Activated CD4-positive, alpha-beta T cell treated with anti-CD3 and anti-CD28 coated beads, Interleukin-2, amount 10 ng/mL, durations not matched to agents 7 days and 5 days (primary cell): ENCODE measurements around the gene SDCBP2. TPM values are rescaled to one million over a fixed set of nuclear protein-coding genes. Genes with fewer than 3 reads are reported as not detected.

Experiments used
- CTCF ChIA-PET: fragments of 350-600 bp; sonication (Branson Sonifier 250); formaldehyde crosslinking; loops from one replicate; lab custom pipeline; 2021; ENCODE audit warnings: antibody characterized with exemption; lab: Charles Lee
- POLR2A ChIA-PET: fragments of 350-600 bp; sonication (Branson Sonifier 250); formaldehyde crosslinking; loops from one replicate; lab custom pipeline; 2021; ENCODE audit warnings: antibody characterized with exemption; lab: Charles Lee
- DNase-seq: peaks from one replicate; pipeline ENCODE4 v3.0.0-alpha.2; 2020
- H3K27ac Mint-ChIP-seq: one replicate; pipeline ENCODE4 v1.8.0; 2021; ENCODE audit warnings: mild to moderate bottlenecking, moderate library complexity, mixed read lengths
- H3K27me3 Mint-ChIP-seq: one replicate; pipeline ENCODE4 v1.8.0; 2021; ENCODE audit warnings: mixed read lengths
- H3K36me3 Mint-ChIP-seq: one replicate; pipeline ENCODE4 v1.8.0; 2021; ENCODE audit warnings: low read depth, mixed read lengths
- H3K4me1 Mint-ChIP-seq: one replicate; pipeline ENCODE4 v1.8.0; 2021; ENCODE audit warnings: mixed read lengths
- H3K4me3 Mint-ChIP-seq: one replicate; pipeline ENCODE4 v1.8.0; 2021; ENCODE audit warnings: mild to moderate bottlenecking, moderate library complexity, mixed read lengths
- H3K9me3 Mint-ChIP-seq: one replicate; pipeline ENCODE4 v1.8.0; 2021; ENCODE audit warnings: mixed read lengths
- total RNA-seq, 2 experiments: library from RNA; stranded (reverse); gene quantifications; one replicate each; pipeline ENCODE4 v1.2.3, GENCODE V29; 2021

Gene SDCBP2
- total RNA-seq, 2 experiments from 2014 or later = 1.4 to 2.2 TPM

GRCh38 chr20:1304710-1305515 is 24.0 kb downstream of the SDCBP2 start:
- ChIA-PET CTCF (interaction anchor here (0.6 to 1.1 kb wide), 2 partner anchors 8 to 184 kb away, joined by 5 read pairs; no protein-coding TSS in a partner anchor), POLR2A (no interaction called here)
- no peak for DNase-seq
- Mint-ChIP-seq H3K36me3 (peaks cover 6% of the 10 kb centered on the region), H3K4me3 (no peak overlapping the region), H3K9me3 (no peaks in the 10 kb centered on the region), H3K27ac (peak overlapping the region; percentile 31), H3K27me3 (no peaks in the 10 kb centered on the region), H3K4me1 (peaks cover 19% of the 10 kb centered on the region)

DNA sequence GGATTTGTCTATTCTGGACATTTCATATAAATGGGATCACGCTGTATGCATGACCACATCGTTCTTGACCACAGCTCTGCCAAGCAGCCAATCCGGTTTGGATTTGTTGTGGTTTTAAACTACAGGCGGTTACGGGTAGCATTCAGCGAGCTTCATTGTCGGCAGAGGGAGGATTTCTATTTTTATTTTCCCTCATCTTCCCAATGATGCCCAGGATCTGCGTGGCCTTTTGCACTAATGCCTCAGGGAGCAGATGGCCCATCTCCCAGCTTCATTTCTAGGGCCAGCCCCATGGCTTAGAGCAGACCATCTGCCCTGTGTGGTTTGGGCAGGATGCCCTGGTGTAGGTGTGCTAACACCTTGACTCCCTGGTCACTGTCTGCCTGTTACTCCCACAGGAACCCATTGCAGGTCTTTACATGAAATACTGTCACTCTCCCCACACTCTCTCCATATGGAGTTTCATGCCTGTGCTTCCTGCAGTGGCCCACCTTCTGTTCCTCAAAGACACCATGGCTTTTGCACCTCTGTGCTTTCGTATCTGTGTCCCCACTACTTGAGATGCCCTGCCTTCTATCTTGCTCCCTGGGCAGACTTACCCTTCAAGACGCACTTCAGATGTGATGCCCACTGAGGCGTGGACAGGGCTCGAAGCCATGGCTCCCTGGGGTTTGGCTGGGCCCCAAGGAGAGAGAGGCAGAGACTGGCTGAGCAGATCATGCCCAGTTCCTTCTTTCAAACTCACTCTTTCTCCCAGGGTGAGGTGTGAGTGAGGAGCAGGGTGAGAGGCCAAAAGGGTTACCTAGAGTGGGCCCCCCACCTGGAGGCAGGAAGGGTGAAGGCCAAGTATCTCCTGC is 26.0 kb downstream of the SDCBP2 start:
- Mint-ChIP-seq H3K27ac (no peak overlapping the region), H3K4me3 (no peak overlapping the region), H3K36me3 (peaks cover 12% of the 10 kb centered on the region), H3K4me1 (peaks cover 31% of the 10 kb centered on the region), H3K9me3 (no peaks in the 10 kb centered on the region), H3K27me3 (no peaks in the 10 kb centered on the region)
- POLR2A ChIA-PET = no interaction called here
- CTCF ChIA-PET = no interaction called here
- no peak for DNase-seq

DNA sequence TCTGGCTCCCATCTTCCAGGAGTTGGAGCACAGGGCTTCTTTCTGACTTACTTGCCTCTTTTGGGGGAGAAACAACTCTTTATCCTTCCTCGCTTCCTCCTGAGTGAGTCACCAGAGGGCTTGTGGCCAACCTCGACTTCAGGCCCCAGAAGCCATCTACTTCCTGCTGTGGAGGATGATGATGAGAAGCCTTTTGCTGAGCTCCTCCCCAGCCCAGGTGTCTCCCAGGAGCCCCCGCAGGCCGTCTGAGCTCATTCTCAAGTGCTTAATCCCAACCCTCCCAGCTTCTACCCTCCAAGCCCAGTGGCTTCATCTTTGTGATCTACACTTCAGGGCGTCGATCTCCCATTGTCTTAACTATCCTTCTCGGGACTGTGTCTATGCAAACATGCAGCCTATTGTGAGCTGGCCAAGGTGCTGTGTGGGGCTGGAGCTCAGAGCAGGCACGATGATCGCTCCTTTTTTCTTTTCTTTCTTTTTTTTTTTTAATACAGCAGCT is 27.9 kb downstream of the SDCBP2 start:
- peaks cover 33% of the 10 kb centered on the region for H3K4me1 Mint-ChIP-seq
- POLR2A ChIA-PET = interaction anchor here (0.7 kb wide), 1 partner anchor 1170 kb away, joined by 3 read pairs; no protein-coding TSS in a partner anchor
- H3K27me3 Mint-ChIP-seq = no peaks in the 10 kb centered on the region
- peak; percentile 74 for DNase-seq
- H3K27ac Mint-ChIP-seq = peak overlapping the region; percentile 94
- CTCF ChIA-PET = interaction anchor here (0.6 to 1.9 kb wide), 8 partner anchors 9 to 140 kb away, joined by 3 to 5 read pairs (median 3); no protein-coding TSS in a partner anchor
- H3K36me3 Mint-ChIP-seq = peaks cover 12% of the 10 kb centered on the region
- peak overlapping the region; percentile 67 for H3K4me3 Mint-ChIP-seq
- no peaks in the 10 kb centered on the region for H3K9me3 Mint-ChIP-seq

DNA sequence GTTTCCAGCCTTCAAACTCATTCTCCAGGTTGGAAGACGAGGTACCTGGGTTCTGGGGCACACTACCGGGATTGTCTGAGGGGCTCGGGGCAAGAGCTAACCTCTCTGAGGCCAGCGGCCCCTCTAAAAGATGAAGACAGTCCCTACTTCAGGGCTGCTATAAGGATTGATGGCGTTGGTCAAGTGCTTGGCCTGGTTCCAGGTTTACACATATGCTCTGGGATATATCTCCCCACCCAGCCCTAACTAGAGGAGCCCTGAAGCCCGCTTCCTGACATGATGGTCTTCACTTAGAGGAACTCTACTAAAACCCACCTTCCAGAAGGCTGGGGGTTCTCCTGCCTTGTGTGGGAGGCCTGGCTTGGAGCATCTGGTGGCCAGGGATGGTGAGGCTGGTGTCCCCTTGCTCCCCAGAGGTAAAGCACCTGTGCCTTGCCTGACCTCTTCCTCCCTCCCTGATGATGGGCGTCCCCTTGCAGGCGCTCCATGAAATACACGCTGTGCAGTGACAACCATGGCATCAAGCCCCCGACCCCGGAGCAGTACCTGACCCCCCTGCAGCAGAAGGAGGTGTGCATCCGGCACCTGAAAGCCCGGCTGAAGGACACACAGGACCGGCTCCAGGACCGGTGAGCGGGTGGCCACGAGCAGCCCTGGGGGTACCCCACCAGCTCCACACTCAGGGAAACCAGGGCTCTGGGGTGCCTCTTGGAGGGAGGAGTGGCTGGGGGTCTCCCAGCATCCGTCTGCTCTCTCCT is 28.7 kb downstream of the SDCBP2 start:
- Mint-ChIP-seq H3K27ac (peak overlapping the region; percentile 94), H3K27me3 (no peaks in the 10 kb centered on the region), H3K9me3 (no peaks in the 10 kb centered on the region), H3K36me3 (peaks cover 9% of the 10 kb centered on the region), H3K4me3 (peak overlapping the region; percentile 67), H3K4me1 (peaks cover 33% of the 10 kb centered on the region)
- ChIA-PET CTCF (interaction anchor here (0.6 to 1.9 kb wide), 6 partner anchors 10 to 907 kb away, joined by 3 to 5 read pairs (median 3); no protein-coding TSS in a partner anchor), POLR2A (no interaction called here)
- no peak for DNase-seq

DNA sequence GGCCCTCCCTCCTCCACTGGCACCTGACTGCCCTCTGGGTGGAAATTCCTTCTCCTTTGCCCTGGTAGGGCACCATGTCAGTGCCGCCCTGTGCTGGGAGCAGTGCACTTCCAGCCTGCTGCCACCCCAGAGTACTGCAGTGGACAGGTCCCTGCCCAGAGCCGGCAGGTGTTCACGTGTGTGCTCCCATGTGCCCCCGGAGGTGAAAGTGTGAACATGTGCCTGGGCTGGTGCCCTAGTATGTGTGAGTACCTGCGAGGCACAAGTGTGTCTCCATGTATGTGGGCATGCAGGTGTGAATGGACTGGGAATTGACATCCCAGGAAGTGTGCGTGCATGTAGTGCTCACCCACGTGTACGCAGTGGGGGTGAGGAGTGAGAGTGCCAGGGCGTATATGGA is 29.4 kb downstream of the SDCBP2 start:
- ChIA-PET CTCF (interaction anchor here (0.6 to 1.9 kb wide), 2 partner anchors 16 to 908 kb away, joined by 3 to 5 read pairs; no protein-coding TSS in a partner anchor), POLR2A (no interaction called here)
- Mint-ChIP-seq H3K27me3 (no peaks in the 10 kb centered on the region), H3K9me3 (no peaks in the 10 kb centered on the region), H3K4me3 (peak overlapping the region; percentile 18), H3K4me1 (peaks cover 33% of the 10 kb centered on the region), H3K36me3 (peaks cover 9% of the 10 kb centered on the region), H3K27ac (peak overlapping the region; percentile 72)
- peak; percentile 36 for DNase-seq

DNA sequence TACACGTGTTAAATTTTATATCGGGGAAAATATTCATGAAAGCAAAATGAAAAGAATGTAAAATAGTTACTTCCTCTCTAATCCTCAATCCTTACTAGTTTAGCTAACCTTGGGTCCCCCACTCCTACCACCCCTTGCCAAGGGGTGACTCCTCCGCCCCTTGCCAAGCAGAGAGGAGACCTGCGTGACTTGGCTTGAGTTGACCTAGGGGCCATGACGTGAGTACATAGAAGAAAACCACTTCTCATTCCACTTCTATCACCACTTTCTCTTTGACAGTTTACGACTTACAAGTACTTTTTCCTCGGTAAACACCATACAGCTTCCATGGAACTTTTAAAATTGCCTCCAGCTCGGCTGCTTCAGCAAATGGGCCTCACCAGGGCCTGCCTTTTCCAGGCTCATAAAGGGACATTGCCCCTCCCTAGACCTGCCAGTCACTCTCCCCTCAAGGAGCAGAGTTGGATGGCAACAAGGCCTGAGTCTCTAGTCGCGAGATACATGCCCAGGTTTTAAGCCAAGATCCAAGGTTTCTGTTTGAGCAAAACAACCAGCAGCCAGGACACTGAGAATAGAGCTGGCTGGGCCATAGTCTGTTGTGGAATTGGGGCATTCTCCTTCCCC is 29.9 kb downstream of the SDCBP2 start:
- CTCF ChIA-PET = interaction anchor here (0.7 to 1.8 kb wide), 4 partner anchors 9 to 140 kb away, joined by 3 to 5 read pairs (median 4); no protein-coding TSS in a partner anchor
- Mint-ChIP-seq H3K36me3 (peaks cover 9% of the 10 kb centered on the region), H3K27ac (peak overlapping the region; percentile 3), H3K27me3 (no peaks in the 10 kb centered on the region), H3K4me1 (peaks cover 33% of the 10 kb centered on the region), H3K4me3 (no peak overlapping the region), H3K9me3 (no peaks in the 10 kb centered on the region)
- no peak for DNase-seq
- POLR2A ChIA-PET = no interaction called here

DNA sequence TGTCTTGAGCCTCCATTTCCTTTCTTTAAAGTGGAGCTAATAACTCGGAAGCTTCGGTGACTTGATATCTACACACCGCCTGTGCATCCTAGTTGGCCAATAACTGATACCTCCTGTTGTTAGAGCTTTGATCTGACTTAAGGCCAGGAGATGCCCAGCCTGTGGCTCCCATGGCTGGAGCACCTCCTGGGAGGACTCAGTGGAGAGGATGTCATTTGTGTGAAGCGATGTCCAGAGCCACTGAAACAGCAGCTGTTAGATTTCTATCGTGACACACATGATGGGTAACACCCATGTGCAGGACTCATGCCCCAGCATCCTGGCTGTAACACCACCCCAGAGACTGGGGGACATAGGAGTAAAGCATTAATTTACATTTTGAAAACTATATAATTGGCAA is 30.8 kb downstream of the SDCBP2 start:
- peaks cover 9% of the 10 kb centered on the region for H3K36me3 Mint-ChIP-seq
- CTCF ChIA-PET = interaction anchor here (0.7 to 1.8 kb wide), 5 partner anchors 10 to 140 kb away, joined by 3 to 5 read pairs (median 4); no protein-coding TSS in a partner anchor
- H3K9me3 Mint-ChIP-seq = no peaks in the 10 kb centered on the region
- H3K4me1 Mint-ChIP-seq = peaks cover 33% of the 10 kb centered on the region
- no peak overlapping the region for H3K4me3 Mint-ChIP-seq
- DNase-seq = no peak
- no peaks in the 10 kb centered on the region for H3K27me3 Mint-ChIP-seq
- H3K27ac Mint-ChIP-seq = no peak overlapping the region
- POLR2A ChIA-PET = no interaction called here

DNA sequence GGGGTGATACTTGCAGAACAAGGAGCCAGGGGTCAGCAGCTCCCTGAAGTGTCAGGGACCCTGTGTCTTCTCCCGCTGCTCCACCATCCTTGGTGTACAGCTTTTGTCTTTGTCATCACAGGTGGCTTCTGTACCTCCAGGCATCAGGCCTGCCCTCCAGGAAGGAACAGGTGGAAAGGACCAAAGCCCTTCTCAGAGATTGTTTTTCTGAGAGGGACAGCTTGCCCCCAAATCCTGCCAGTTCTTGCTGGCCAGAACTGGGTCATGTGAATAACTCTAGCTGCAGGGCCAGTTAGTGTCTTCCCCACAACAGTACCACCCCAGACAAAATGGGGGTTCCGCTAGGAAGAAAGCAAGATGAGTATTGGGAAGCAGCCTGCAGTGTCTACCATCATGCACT is 31.5 kb downstream of the SDCBP2 start:
- CTCF ChIA-PET = interaction anchor here (1.1 to 1.8 kb wide), 3 partner anchors 11 to 35 kb away, joined by 3 to 5 read pairs (median 4); no protein-coding TSS in a partner anchor
- H3K9me3 Mint-ChIP-seq = no peaks in the 10 kb centered on the region
- peak overlapping the region; percentile 7 for H3K27ac Mint-ChIP-seq
- POLR2A ChIA-PET = no interaction called here
- peaks cover 29% of the 10 kb centered on the region for H3K4me1 Mint-ChIP-seq
- peaks cover 9% of the 10 kb centered on the region for H3K36me3 Mint-ChIP-seq
- no peak overlapping the region for H3K4me3 Mint-ChIP-seq
- no peaks in the 10 kb centered on the region for H3K27me3 Mint-ChIP-seq
- no peak for DNase-seq

DNA sequence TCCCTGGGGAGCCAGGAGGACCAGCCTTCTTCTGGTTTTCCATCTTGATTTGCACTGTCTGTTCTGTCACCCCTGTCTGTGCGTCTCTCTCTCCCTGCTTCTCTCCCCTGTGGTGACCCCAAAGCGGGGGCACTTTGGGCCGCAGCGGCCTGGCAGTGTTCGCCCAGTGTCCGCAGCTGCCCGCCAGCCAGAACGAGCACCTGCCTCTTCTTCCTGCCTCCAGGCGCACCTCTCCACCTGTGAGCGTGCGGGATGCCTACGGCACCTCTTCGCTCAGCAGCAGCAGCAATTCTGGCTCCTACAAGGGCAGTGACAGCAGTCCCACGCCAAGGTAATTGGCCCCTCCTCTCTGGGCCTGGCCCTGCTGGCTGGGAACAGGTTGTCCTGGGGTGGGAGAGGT is 32.0 kb downstream of the SDCBP2 start:
- Mint-ChIP-seq H3K4me3 (no peak overlapping the region), H3K9me3 (no peaks in the 10 kb centered on the region), H3K4me1 (peaks cover 29% of the 10 kb centered on the region), H3K27ac (no peak overlapping the region), H3K36me3 (peaks cover 10% of the 10 kb centered on the region), H3K27me3 (no peaks in the 10 kb centered on the region)
- POLR2A ChIA-PET = no interaction called here
- DNase-seq = no peak
- CTCF ChIA-PET = interaction anchor here (1.1 to 1.8 kb wide), 2 partner anchors 11 to 36 kb away, joined by 3 to 4 read pairs; no protein-coding TSS in a partner anchor

DNA sequence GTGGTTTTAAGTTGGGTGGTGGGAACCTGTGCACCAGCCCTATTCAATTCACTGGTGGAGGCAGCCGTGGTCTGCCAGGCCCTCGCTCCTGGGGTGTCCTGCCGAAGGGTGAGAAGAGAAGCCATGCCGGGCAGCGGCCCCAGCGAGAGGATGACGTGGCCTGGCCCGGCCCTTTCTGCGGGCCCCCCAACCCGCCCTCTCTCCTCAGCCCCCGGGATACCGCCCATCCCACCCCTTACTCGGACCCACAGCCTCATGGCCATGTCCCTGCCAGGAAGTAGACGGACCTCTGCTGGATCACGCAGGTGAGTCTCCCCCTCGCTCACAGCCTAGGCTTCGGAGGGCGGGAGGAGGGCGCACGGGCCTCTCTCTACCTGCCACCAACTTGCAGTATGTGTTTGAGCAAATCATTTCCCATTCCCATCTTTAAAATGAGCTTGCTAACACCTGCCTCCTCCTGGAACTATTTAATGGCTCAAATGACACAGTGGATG is 32.8 kb downstream of the SDCBP2 start:
- ChIA-PET CTCF (no interaction called here), POLR2A (no interaction called here)
- no peaks in the 10 kb centered on the region for H3K27me3 Mint-ChIP-seq
- DNase-seq = no peak
- peaks cover 32% of the 10 kb centered on the region for H3K4me1 Mint-ChIP-seq
- H3K9me3 Mint-ChIP-seq = no peaks in the 10 kb centered on the region
- no peak overlapping the region for H3K4me3 Mint-ChIP-seq
- peak overlapping the region; percentile 12 for H3K27ac Mint-ChIP-seq
- H3K36me3 Mint-ChIP-seq = peaks cover 11% of the 10 kb centered on the region

GRCh38 chr20:1295276-1295930 is 33.5 kb downstream of the SDCBP2 start:
- ChIA-PET POLR2A (no interaction called here), CTCF (no interaction called here)
- Mint-ChIP-seq H3K27ac (peak overlapping the region; percentile 66), H3K4me1 (peaks cover 25% of the 10 kb centered on the region), H3K27me3 (no peaks in the 10 kb centered on the region), H3K36me3 (peaks cover 8% of the 10 kb centered on the region), H3K9me3 (no peaks in the 10 kb centered on the region), H3K4me3 (no peak overlapping the region)
- DNase-seq = no peak
